Type B pancreatic cell (in vitro differentiated cells): ENCODE data around the gene SMOC1. TPM values are rescaled to one million over a fixed set of nuclear protein-coding genes. Genes with fewer than 3 reads are reported as not detected.

ENCODE experiments used
- DNase-seq: peaks from one replicate; pipeline ENCODE4 v3.0.0; 2021; ENCODE audit warnings: mixed read lengths; ENCODE audit not compliant: unreplicated experiment; ENCODE audit errors: extremely low spot score
- H3K27ac Mint-ChIP-seq: 2 replicates; pipeline ENCODE4 v1.8.0; 2021; ENCODE audit warnings: mild to moderate bottlenecking, mixed read lengths
- H3K27me3 Mint-ChIP-seq: 2 replicates; pipeline ENCODE4 v1.8.0; 2021; ENCODE audit warnings: mixed read lengths
- H3K36me3 Mint-ChIP-seq: 2 replicates; pipeline ENCODE4 v1.8.0; 2021; ENCODE audit warnings: mixed read lengths
- H3K4me1 Mint-ChIP-seq: one replicate; pipeline ENCODE4 v1.8.0; 2021; ENCODE audit warnings: mixed read lengths; ENCODE audit not compliant: unreplicated experiment
- H3K4me3 Mint-ChIP-seq: 2 replicates; pipeline ENCODE4 v1.8.0; 2021; ENCODE audit warnings: mild to moderate bottlenecking, mixed read lengths
- H3K9me3 Mint-ChIP-seq: 2 replicates; pipeline ENCODE4 v1.8.0; 2021; ENCODE audit warnings: mixed read lengths
- total RNA-seq: library from RNA; stranded (reverse); gene quantifications from 2 replicates; pipeline ENCODE4 v1.2.1, GENCODE V29; 2021; ENCODE audit warnings: low replicate concordance
- TF ChIP-seq, protein P1 (sequence below): fragments of 200-600 bp; sonication (generic); conservative IDR thresholded peaks from 2 replicates; pipeline ENCODE4 v1.5.0; 2021; ENCODE audit warnings: antibody characterized with exemption, mild to moderate bottlenecking

SMOC1 gene
- total RNA-seq, 1 donor from 2014 or later: 20.7 TPM

DNA sequence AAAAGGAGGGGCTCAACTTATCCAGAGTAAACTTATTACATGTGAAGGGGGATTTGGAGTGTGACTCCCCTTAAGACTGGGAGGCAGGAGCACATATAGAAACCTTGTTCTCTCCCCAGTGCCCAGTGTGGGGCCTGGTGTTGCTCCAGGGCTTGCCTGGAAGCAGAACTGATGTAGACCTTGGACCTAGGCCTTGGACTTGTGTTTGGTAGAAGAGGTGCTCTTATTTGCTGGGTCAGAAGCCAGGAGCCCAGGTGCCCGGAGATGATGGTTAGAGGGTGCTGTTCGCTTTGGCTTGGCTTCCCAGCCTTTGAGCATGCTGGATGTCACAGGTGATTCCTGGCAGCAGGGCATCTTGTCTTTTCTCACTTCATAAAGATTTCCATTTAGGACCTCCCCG lies 110.4 kb downstream of the SMOC1 start:
- peaks cover 6% of the 10 kb centered on the region for H3K27me3 Mint-ChIP-seq
- no peaks in the 10 kb centered on the region for H3K9me3 Mint-ChIP-seq
- DNase-seq: no peak
- no peaks in the 10 kb centered on the region for H3K36me3 Mint-ChIP-seq
- no peaks in the 10 kb centered on the region for H3K4me1 Mint-ChIP-seq
- TF ChIP-seq, protein P1, sequence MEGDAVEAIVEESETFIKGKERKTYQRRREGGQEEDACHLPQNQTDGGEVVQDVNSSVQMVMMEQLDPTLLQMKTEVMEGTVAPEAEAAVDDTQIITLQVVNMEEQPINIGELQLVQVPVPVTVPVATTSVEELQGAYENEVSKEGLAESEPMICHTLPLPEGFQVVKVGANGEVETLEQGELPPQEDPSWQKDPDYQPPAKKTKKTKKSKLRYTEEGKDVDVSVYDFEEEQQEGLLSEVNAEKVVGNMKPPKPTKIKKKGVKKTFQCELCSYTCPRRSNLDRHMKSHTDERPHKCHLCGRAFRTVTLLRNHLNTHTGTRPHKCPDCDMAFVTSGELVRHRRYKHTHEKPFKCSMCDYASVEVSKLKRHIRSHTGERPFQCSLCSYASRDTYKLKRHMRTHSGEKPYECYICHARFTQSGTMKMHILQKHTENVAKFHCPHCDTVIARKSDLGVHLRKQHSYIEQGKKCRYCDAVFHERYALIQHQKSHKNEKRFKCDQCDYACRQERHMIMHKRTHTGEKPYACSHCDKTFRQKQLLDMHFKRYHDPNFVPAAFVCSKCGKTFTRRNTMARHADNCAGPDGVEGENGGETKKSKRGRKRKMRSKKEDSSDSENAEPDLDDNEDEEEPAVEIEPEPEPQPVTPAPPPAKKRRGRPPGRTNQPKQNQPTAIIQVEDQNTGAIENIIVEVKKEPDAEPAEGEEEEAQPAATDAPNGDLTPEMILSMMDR: no peak
- H3K27ac Mint-ChIP-seq: no peak overlapping the region
- no peak overlapping the region for H3K4me3 Mint-ChIP-seq

DNA sequence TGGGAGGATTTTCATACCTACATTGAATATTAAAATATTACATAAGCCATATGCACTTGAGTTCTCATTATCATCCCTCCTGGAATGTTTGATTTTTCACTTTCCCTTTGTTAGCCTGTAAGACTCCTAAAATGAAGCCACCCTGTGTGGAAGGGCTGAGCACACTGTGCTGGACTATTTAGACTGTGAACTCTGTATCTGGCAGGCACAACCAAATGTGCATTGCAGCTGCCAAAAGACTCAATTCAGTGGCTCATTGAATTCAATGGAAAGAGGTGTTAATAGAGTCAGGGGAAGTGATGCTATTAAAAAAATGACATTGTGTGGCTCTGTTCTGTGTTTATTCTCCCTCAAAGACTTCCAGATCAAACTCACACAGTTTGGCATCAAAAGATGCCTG lies 111.1 kb downstream of the SMOC1 start:
- no peak for DNase-seq
- Mint-ChIP-seq H3K4me3 (no peak overlapping the region), H3K27ac (no peak overlapping the region), H3K9me3 (no peaks in the 10 kb centered on the region), H3K4me1 (no peaks in the 10 kb centered on the region), H3K27me3 (peaks cover 6% of the 10 kb centered on the region), H3K36me3 (no peaks in the 10 kb centered on the region)
- TF ChIP-seq, protein P1: no peak

DNA sequence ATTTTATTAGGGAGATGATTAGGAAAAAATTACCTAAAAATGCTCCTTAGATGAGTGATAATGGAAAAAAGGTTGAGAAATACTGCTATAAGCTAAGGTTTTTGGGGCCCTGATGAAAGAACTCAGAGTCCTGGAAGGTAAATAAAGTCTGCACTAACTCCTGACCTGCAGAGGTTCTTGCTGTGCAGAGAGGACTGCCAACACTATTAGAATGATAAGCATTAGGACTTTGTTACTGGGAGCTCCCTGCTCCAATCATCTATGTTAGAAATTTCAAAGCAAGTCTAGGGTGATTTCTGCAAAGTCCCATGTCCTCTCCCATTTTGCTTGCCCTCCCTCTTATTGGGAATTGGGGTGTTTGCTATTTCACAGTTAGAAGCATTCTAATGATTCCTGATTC lies 112.2 kb downstream of the SMOC1 start:
- DNase-seq: no peak
- H3K9me3 Mint-ChIP-seq: no peaks in the 10 kb centered on the region
- H3K27ac Mint-ChIP-seq: no peak overlapping the region
- H3K27me3 Mint-ChIP-seq: peaks cover 6% of the 10 kb centered on the region
- no peak overlapping the region for H3K4me3 Mint-ChIP-seq
- TF ChIP-seq, protein P1: no peak
- H3K4me1 Mint-ChIP-seq: no peaks in the 10 kb centered on the region
- H3K36me3 Mint-ChIP-seq: no peaks in the 10 kb centered on the region

DNA sequence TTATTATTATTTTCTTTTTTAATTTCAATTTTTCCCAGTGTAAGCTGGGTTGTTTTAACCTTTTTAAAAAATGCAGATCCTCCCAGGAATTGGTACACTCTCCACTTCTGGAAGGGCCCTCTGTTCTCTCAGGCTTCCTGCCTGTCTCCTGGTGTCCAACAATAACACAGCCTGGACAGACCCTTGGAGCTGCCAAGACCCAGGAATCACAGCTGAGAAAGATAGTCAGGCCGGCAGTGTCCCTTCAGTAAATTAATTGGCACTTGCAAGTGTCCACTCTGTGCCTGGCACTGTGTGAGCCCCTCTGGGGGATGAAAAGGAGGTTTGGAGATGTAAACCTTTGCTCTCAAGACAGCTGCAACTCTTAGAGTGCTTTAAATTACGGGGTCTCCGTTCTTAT lies 113.3 kb downstream of the SMOC1 start:
- Mint-ChIP-seq H3K4me1 (no peaks in the 10 kb centered on the region), H3K9me3 (no peaks in the 10 kb centered on the region), H3K36me3 (no peaks in the 10 kb centered on the region), H3K27me3 (peaks cover 6% of the 10 kb centered on the region), H3K4me3 (no peak overlapping the region), H3K27ac (no peak overlapping the region)
- TF ChIP-seq, protein P1: no peak
- DNase-seq: no peak

DNA sequence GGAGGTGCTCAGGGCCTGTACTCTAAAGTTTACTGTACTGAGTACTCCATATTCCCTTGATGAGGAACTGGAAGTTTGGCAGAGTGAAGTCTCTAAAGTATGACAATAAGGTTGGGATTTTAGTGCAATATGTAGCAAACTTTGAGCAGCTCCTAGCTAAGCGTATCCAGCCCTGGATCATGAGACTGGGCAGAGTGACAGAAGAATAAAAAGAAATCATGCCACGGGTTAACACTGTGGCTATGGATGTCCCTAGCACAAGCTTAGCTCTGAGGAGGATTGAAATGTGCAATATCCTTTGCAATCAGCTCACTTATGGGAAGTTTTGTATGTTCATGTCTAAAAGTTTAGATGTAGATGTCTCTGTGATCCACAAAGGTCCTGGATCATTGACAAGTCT lies 114.1 kb downstream of the SMOC1 start:
- Mint-ChIP-seq H3K27me3 (peaks cover 6% of the 10 kb centered on the region), H3K27ac (no peak overlapping the region), H3K4me3 (no peak overlapping the region), H3K4me1 (no peaks in the 10 kb centered on the region), H3K36me3 (no peaks in the 10 kb centered on the region), H3K9me3 (no peaks in the 10 kb centered on the region)
- DNase-seq: no peak
- TF ChIP-seq, protein P1: no peak

DNA sequence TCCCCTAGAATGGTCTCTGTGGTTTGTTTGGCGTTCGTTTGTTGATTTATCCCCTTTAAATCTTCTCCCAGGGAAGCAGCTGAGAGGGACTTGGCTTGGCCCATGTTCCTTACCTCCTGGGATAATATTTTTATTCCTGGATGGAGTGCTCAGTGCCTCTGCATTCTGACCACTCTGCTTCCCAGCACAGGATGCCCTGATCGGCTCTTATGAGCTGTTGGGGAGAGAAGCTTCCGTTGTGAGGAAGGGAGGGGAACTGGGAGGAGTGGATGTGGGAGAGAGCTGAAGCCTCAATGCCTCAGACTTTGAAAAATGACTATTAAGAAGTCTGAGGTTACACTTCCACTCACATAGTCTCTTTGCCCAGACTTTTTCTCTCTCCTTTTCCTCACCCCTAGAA lies 114.8 kb downstream of the SMOC1 start:
- TF ChIP-seq, protein P1: no peak
- no peak overlapping the region for H3K27ac Mint-ChIP-seq
- H3K9me3 Mint-ChIP-seq: no peaks in the 10 kb centered on the region
- H3K4me3 Mint-ChIP-seq: no peak overlapping the region
- no peak for DNase-seq
- H3K4me1 Mint-ChIP-seq: peaks cover 6% of the 10 kb centered on the region
- no peaks in the 10 kb centered on the region for H3K36me3 Mint-ChIP-seq
- H3K27me3 Mint-ChIP-seq: peaks cover 6% of the 10 kb centered on the region
